Kidney epithelial cell (primary cell): ENCODE measurements around the gene RNF220. TPM values are rescaled to one million over a fixed set of nuclear protein-coding genes. Genes with fewer than 3 reads are reported as not detected.
"Not testable (repeated sequence)": the region's sequence is repeated elsewhere in the genome, so short reads cannot be mapped to it uniquely, and the experiment has no call there.

ENCODE experiments used
- DNase-seq: peaks from one replicate; pipeline ENCODE4 v3.0.0-alpha.2; 2010; ENCODE audit warnings: low read depth
- H3K27me3 ChIP-seq: 2 replicates; pipeline ENCODE4 v1.6.0; 2011; ENCODE audit warnings: low read length; ENCODE audit not compliant: control insufficient read depth, insufficient read depth
- H3K36me3 ChIP-seq: 2 replicates; pipeline ENCODE4 v1.5.1; 2011; ENCODE audit warnings: low read length; ENCODE audit not compliant: control insufficient read depth, insufficient read depth
- H3K4me3 ChIP-seq: 2 replicates; pipeline ENCODE4 v1.5.1; 2011; ENCODE audit warnings: low read depth, mild to moderate bottlenecking, control low read depth, low read length
- CTCF ChIP-seq: IDR thresholded peaks from 2 replicates; pipeline ENCODE4 v1.5.1; 2011; ENCODE audit warnings: mild to moderate bottlenecking, moderate library complexity, low read length, control low read depth, inconsistent platforms; ENCODE audit not compliant: insufficient read depth, poor library complexity, severe bottlenecking
- total RNA-seq: library from RNA; depleted of rRNA; stranded (reverse); fragments of >200 nt; gene quantifications from 2 replicates; pipeline ENCODE4 v1.2.3, GENCODE V29; 2015

Gene RNF220
- total RNA-seq, 1 donor from 2014 or later: 127 TPM

- Histone ChIP-seq H3K4me3 (no peak overlapping the region), H3K36me3 (no peaks in the 10 kb centered on the region), H3K27me3 (peaks cover 19% of the 10 kb centered on the region)
- DNase-seq: no peak
- TF ChIP-seq CTCF: no peak
These were observed 154.9 kb downstream of the RNF220 start for GRCh38 chr1:44559913-44560312.

GRCh38 chr1:44560696-44561095 lies 155.6 kb downstream of the RNF220 start:
- DNase-seq, H3K36me3 ChIP-seq, H3K4me3 ChIP-seq: not testable (repeated sequence)
- H3K27me3 ChIP-seq: peaks cover 25% of the 10 kb centered on the region

- no peak overlapping the region for H3K4me3 ChIP-seq
- TF ChIP-seq CTCF: no peak
- H3K27me3 ChIP-seq: peaks cover 29% of the 10 kb centered on the region
- DNase-seq: no peak
- H3K36me3 ChIP-seq: no peaks in the 10 kb centered on the region
These were observed 160.2 kb downstream of the RNF220 start for GRCh38 chr1:44565259-44565750.

GRCh38 chr1:44565833-44566232 lies 160.8 kb downstream of the RNF220 start:
- no peak for DNase-seq
- Histone ChIP-seq H3K4me3 (no peak overlapping the region), H3K36me3 (no peaks in the 10 kb centered on the region), H3K27me3 (peaks cover 29% of the 10 kb centered on the region)
- no peak for TF ChIP-seq CTCF

- Histone ChIP-seq H3K36me3 (no peaks in the 10 kb centered on the region), H3K27me3 (peaks cover 31% of the 10 kb centered on the region), H3K4me3 (no peak overlapping the region)
- TF ChIP-seq CTCF: no peak
- DNase-seq: no peak
These were observed 161.4 kb downstream of the RNF220 start for GRCh38 chr1:44566281-44567046.

GRCh38 chr1:44568128-44568900 lies 163.3 kb downstream of the RNF220 start:
- Histone ChIP-seq H3K27me3 (peaks cover 28% of the 10 kb centered on the region), H3K36me3 (no peaks in the 10 kb centered on the region), H3K4me3 (no peak overlapping the region)
- TF ChIP-seq CTCF: no peak
- no peak for DNase-seq
